Measurements from ENCODE around the gene HIVEP2.

GRCh38 chr6:142738731-142739130, 206.2 kb downstream of the HIVEP2 start:
- TF ChIP-seq POLR2A (IDR thresholded peaks at IDR 0.05) (no peak), CTCF (IDR thresholded peaks at IDR 0.05) (no peak)

Data from esophagus squamous epithelium (tissue), 4 donors.